Esophagus muscularis mucosa (tissue), 4 donors: ENCODE measurements around the gene ATP5F1E. TPM values are rescaled to one million over a fixed set of nuclear protein-coding genes. Genes with fewer than 3 reads are reported as not detected.
A peak's percentile ranks its signal among the peaks of the same experiment; 100 is the strongest.
"Not testable (repeated sequence)": the region's sequence is repeated elsewhere in the genome, so short reads cannot be mapped to it uniquely, and the experiment has no call there.

Source experiments
- DNase-seq: peaks from one replicate; pipeline ENCODE4 v3.0.0-alpha.2; 2017; ENCODE audit errors: extremely low spot score
- H3K27ac ChIP-seq, 4 donors: fragments of 200-600 bp; sonication (generic); replicated peaks in 1 of 4; 1 replicate in 3 of 4; 2 replicates in 1 of 4; pipeline ENCODE4 v1.5.1; 2016 to 2019; ENCODE audit warnings: mild to moderate bottlenecking in 1 of 4
- H3K27me3 ChIP-seq, 4 donors: fragments of 200-600 bp; sonication (generic); one replicate each; pipeline versions ENCODE4 v1.5.1 to v1.6.0; 2016 to 2019
- H3K36me3 ChIP-seq, 4 donors: fragments of 200-600 bp; sonication (generic); one replicate each; pipeline ENCODE4 v1.5.1; 2016 to 2019
- H3K4me1 ChIP-seq, 4 donors: fragments of 200-600 bp; sonication (generic); one replicate each; pipeline ENCODE4 v1.5.1; 2016 to 2019
- H3K4me3 ChIP-seq, 4 donors: fragments of 200-600 bp; sonication (generic); 1 replicate in 2 of 4; 2 replicates in 2 of 4; pipeline ENCODE4 v1.5.1; 2016 to 2019; ENCODE audit warnings: mild to moderate bottlenecking in 4 of 4, moderate library complexity in 1 of 4
- H3K9me3 ChIP-seq, 4 donors: fragments of 200-600 bp; sonication (generic); 1 replicate in 3 of 4; 2 replicates in 1 of 4; pipeline ENCODE4 v1.5.1; 2016 to 2019
- CTCF ChIP-seq, 3 experiments: fragments of 200-600 bp in 2 of 3; fragments of 450-650 bp in 1 of 3; sonication (generic) in 2 of 3; IDR thresholded peaks; one replicate each; pipeline ENCODE4 v1.5.1; 2017 to 2019; ENCODE audit warnings: antibody characterized with exemption in 3 of 3, mild to moderate bottlenecking in 2 of 3, moderate library complexity in 1 of 3
- EP300 ChIP-seq: sonication (generic); formaldehyde crosslinking; IDR thresholded peaks from one replicate; pipeline ENCODE4 v1.6.1; 2017; ENCODE audit warnings: antibody characterized with exemption
- POLR2A ChIP-seq: fragments of 450-650 bp; IDR thresholded peaks from one replicate; pipeline ENCODE4 v1.6.1; 2017; ENCODE audit warnings: antibody characterized with exemption, moderate library complexity, mild to moderate bottlenecking, low read depth
- POLR2AphosphoS5 ChIP-seq, 2 donors: sonication (generic); formaldehyde crosslinking; IDR thresholded peaks; one replicate each; pipeline ENCODE4 v1.6.1; 2017; ENCODE audit warnings: antibody characterized with exemption in 2 of 2
- WGBS: methylation state at CpG from one replicate; pipeline ENCODE4 v1.1.5; 2018; 5-methylcytosine and 5-hydroxymethylcytosine counted together
- intact Hi-C: fragments of 100-400 bp; cut with DNase I; formaldehyde crosslinking; loops from one replicate; pipeline ENCODE4 v1.15.1; 2023
- total RNA-seq, 4 donors: library from RNA; depleted of rRNA; stranded (reverse); fragments of >200 nt; gene quantifications; one replicate each; pipeline versions ENCODE4 v1.1.0 to v1.2.1, GENCODE V29; 2016

Gene ATP5F1E
- total RNA-seq, 4 donors from 2014 or later, result 30.8 to 44.0 (median 37.2) TPM

- Histone ChIP-seq H3K4me1 (peaks cover 33 to 49% (median 47%) of the 10 kb centered on the region in 4 donors), H3K4me3 (no peak overlapping the region), H3K27me3 (no peaks in the 10 kb centered on the region), H3K27ac (peak overlapping the region in 1 of 4 donors; percentile 39), H3K9me3 (no peaks in the 10 kb centered on the region), H3K36me3 (peaks cover 33 to 42% (median 37%) of the 10 kb centered on the region in 4 donors)
- TF ChIP-seq POLR2AphosphoS5 (IDR thresholded peaks at IDR 0.05), result no peak
- no peak for TF ChIP-seq CTCF (IDR thresholded peaks at IDR 0.05)
- TF ChIP-seq EP300, result no peak
- no peak for TF ChIP-seq POLR2A
- intact Hi-C loops, result loop anchor here (5.0 kb wide), 3 partner anchors 48 to 112 kb away; partner anchors contain the start of gene ATP5F1E
- 84% methylated on average over 6 of the region's 6 CpGs for WGBS
- no peak for DNase-seq
Observed at GRCh38 chr20:58984691-58985090, 47.4 kb downstream of the ATP5F1E start.

GRCh38 chr20:58983115-58983468 is 49.0 kb downstream of the ATP5F1E start:
- DNase-seq, H3K4me3 ChIP-seq, H3K27ac ChIP-seq, H3K9me3 ChIP-seq, H3K27me3 ChIP-seq: not testable (repeated sequence)
- intact Hi-C loops, result loop anchor here (5.0 kb wide), 3 partner anchors 49 to 111 kb away; partner anchors contain the start of gene ATP5F1E
- H3K36me3 ChIP-seq, result peaks cover 17 to 26% (median 21%) of the 10 kb centered on the region in 4 donors
- 88% methylated on average over 12 of the region's 12 CpGs for WGBS
- H3K4me1 ChIP-seq, result peaks cover 33 to 49% (median 47%) of the 10 kb centered on the region in 4 donors

GRCh38 chr20:58982406-58983114 is 49.6 kb downstream of the ATP5F1E start:
- H3K27me3 ChIP-seq, result no peaks in the 10 kb centered on the region
- no peak for DNase-seq
- intact Hi-C loops, result loop anchor here (5.0 kb wide), 3 partner anchors 50 to 110 kb away; partner anchors contain the start of gene ATP5F1E
- 82% methylated on average over 12 of the region's 12 CpGs for WGBS
- H3K4me3 ChIP-seq, result peak overlapping the region in 3 of 4 donors; percentile 75 to 97 (median 93)
- H3K4me1 ChIP-seq, result peaks cover 33 to 49% (median 47%) of the 10 kb centered on the region in 4 donors
- TF ChIP-seq POLR2AphosphoS5 (IDR thresholded peaks at IDR 0.05) (no peak), POLR2A (no peak), EP300 (no peak), CTCF (IDR thresholded peaks at IDR 0.05) (no peak)
- H3K36me3 ChIP-seq, result peaks cover 11 to 20% (median 15%) of the 10 kb centered on the region in 4 donors
- H3K9me3 ChIP-seq, result no peaks in the 10 kb centered on the region
- peak overlapping the region in 1 of 4 donors; percentile 83 for H3K27ac ChIP-seq

- Histone ChIP-seq H3K9me3 (no peaks in the 10 kb centered on the region), H3K36me3 (peaks cover 7 to 13% (median 8%) of the 10 kb centered on the region in 4 donors), H3K27me3 (no peaks in the 10 kb centered on the region), H3K4me1 (peaks cover 33 to 49% (median 47%) of the 10 kb centered on the region in 4 donors), H3K4me3 (peak overlapping the region; percentile 73 to 97 (median 84)), H3K27ac (peak overlapping the region; percentile 81 to 83 (median 82))
- intact Hi-C loops, result loop anchor here (5.0 kb wide), 3 partner anchors 51 to 109 kb away; partner anchors contain the start of gene ATP5F1E
- DNase-seq, result no peak
- WGBS, result 25% methylated on average over 23 of the region's 29 CpGs
- TF ChIP-seq EP300 (no peak), POLR2AphosphoS5 (IDR thresholded peaks at IDR 0.05) (no peak), CTCF (IDR thresholded peaks at IDR 0.05) (no peak), POLR2A (no peak)
Observed at GRCh38 chr20:58981628-58982364, 50.3 kb downstream of the ATP5F1E start.
